ENCODE data around the gene ARHGAP22. TPM values are rescaled to one million over a fixed set of nuclear protein-coding genes. Genes with fewer than 3 reads are reported as not detected.
A peak's percentile ranks its signal among the peaks of the same experiment; 100 is the strongest.

ARHGAP22 gene
- total RNA-seq, 8 experiments from 2014 or later = 0.72 to 9.3 (median 1.8) TPM

GRCh38 chr10:48609441-48609840 is 4.6 kb upstream of the ARHGAP22 start:
- ATAC-seq (replicated peaks in 6 of 8) = no peak

GRCh38 chr10:48608976-48609375 is 4.1 kb upstream of the ARHGAP22 start:
- in situ Hi-C loops (cut with MboI; ENCODE audit: low pct_unique_long_range_greater_than_20kb in 2 of 9, low sequenced_read_pairs in 9 of 9, unreplicated experiment in 9 of 9) = no loop called here
- ATAC-seq (replicated peaks in 6 of 8) = no peak
- Histone ChIP-seq H3K4me1 (replicated peaks in 1 of 2) (peaks cover 0 to 6% of the 10 kb centered on the region in 2 donors), H3K4me3 (no peak overlapping the region), H3K27ac (no peak overlapping the region)

More at GRCh38 chr10:48609441-48609840, 4.6 kb upstream of the ARHGAP22 start:
- in situ Hi-C loops (cut with MboI; ENCODE audit: low pct_unique_long_range_greater_than_20kb in 2 of 9, low sequenced_read_pairs in 9 of 9, unreplicated experiment in 9 of 9) = no loop called here
- Histone ChIP-seq H3K4me3 (no peak overlapping the region), H3K4me1 (replicated peaks in 1 of 2) (peaks cover 0 to 2% of the 10 kb centered on the region in 2 donors), H3K27ac (no peak overlapping the region)
- 58 to 100% (median 88%) methylated on average over 1 to 5 of the region's 5 CpGs; no CpG with 5 or more reads in 1 of the 10 experiments for WGBS, 10 experiments

- Histone ChIP-seq H3K27ac (no peak overlapping the region), H3K4me3 (no peak overlapping the region), H3K4me1 (replicated peaks in 1 of 2) (peaks cover 0 to 6% of the 10 kb centered on the region in 2 donors)
- 20 to 73% (median 40%) methylated on average over 1 to 3 of the region's 3 CpGs; no CpG with 5 or more reads in 5 of the 10 experiments for WGBS, 10 experiments
- ATAC-seq (replicated peaks in 6 of 8) = peak in 3 of 8 experiments; percentile 21 to 78 (median 29)
- in situ Hi-C loops (cut with MboI; ENCODE audit: low pct_unique_long_range_greater_than_20kb in 2 of 9, low sequenced_read_pairs in 9 of 9, unreplicated experiment in 9 of 9) = no loop called here
Observed at GRCh38 chr10:48608279-48608681, 3.4 kb upstream of the ARHGAP22 start.

GRCh38 chr10:48607356-48608278 is 2.7 kb upstream of the ARHGAP22 start:
- H3K27ac ChIP-seq = no peak overlapping the region
- no peak for ATAC-seq (replicated peaks in 6 of 8)
- 55 to 100% (median 78%) methylated on average over 1 to 4 of the region's 6 CpGs; no CpG with 5 or more reads in 5 of the 10 experiments for WGBS, 10 experiments
- in situ Hi-C loops (cut with MboI; ENCODE audit: low pct_unique_long_range_greater_than_20kb in 2 of 9, low sequenced_read_pairs in 9 of 9, unreplicated experiment in 9 of 9) = no loop called here
- H3K4me1 ChIP-seq (replicated peaks in 1 of 2) = peaks cover 0 to 8% of the 10 kb centered on the region in 2 donors
- no peak overlapping the region for H3K4me3 ChIP-seq

- in situ Hi-C loops (cut with MboI; ENCODE audit: low pct_unique_long_range_greater_than_20kb in 2 of 9, low sequenced_read_pairs in 9 of 9, unreplicated experiment in 9 of 9) = no loop called here
- Histone ChIP-seq H3K4me3 (no peak overlapping the region), H3K4me1 (replicated peaks in 1 of 2) (peaks cover 0 to 9% of the 10 kb centered on the region in 2 donors), H3K27ac (no peak overlapping the region)
- ATAC-seq (replicated peaks in 6 of 8) = peak in 1 of 8 experiments; percentile 7
- WGBS, 10 experiments = 29 to 100% (median 85%) methylated on average over 2 to 7 of the region's 8 CpGs; no CpG with 5 or more reads in 3 of the 10 experiments
Observed at GRCh38 chr10:48606530-48607355, 1.9 kb upstream of the ARHGAP22 start.

GRCh38 chr10:48605786-48606529 is 1.1 kb upstream of the ARHGAP22 start:
- 34 to 100% (median 93%) methylated on average over 1 to 7 of the region's 7 CpGs; no CpG with 5 or more reads in 1 of the 10 experiments for WGBS, 10 experiments
- Histone ChIP-seq H3K27ac (no peak overlapping the region), H3K4me1 (replicated peaks in 1 of 2) (peaks cover 0 to 9% of the 10 kb centered on the region in 2 donors), H3K4me3 (no peak overlapping the region)
- in situ Hi-C loops (cut with MboI; ENCODE audit: low pct_unique_long_range_greater_than_20kb in 2 of 9, low sequenced_read_pairs in 9 of 9, unreplicated experiment in 9 of 9) = no loop called here
- ATAC-seq (replicated peaks in 6 of 8) = no peak

- whole genome bisulfite sequencing, 10 experiments = 0 to 67% (median 26%) methylated on average over 1 to 15 of the region's 42 CpGs; no CpG with 5 or more reads in 2 of the 10 experiments
- in situ Hi-C loops (cut with MboI; ENCODE audit: low pct_unique_long_range_greater_than_20kb in 2 of 9, low sequenced_read_pairs in 9 of 9, unreplicated experiment in 9 of 9) = no loop called here
- peak in 7 of 8 experiments; percentile 41 to 81 (median 67) for ATAC-seq (replicated peaks in 6 of 8)
- peaks cover 0 to 9% of the 10 kb centered on the region in 2 donors for H3K4me1 ChIP-seq (replicated peaks in 1 of 2)
- no peak overlapping the region for H3K27ac ChIP-seq
- peak overlapping the region; percentile 31 to 40 (median 36) for H3K4me3 ChIP-seq
Observed at GRCh38 chr10:48604039-48604990, 558 bp downstream of the ARHGAP22 start.

- in situ Hi-C loops (cut with MboI; ENCODE audit: low pct_unique_long_range_greater_than_20kb in 2 of 9, low sequenced_read_pairs in 9 of 9, unreplicated experiment in 9 of 9) = no loop called here
- WGBS, 10 experiments = 40 to 100% (median 88%) methylated on average over 1 to 3 of the region's 4 CpGs; no CpG with 5 or more reads in 3 of the 10 experiments
- H3K4me3 ChIP-seq = no peak overlapping the region
- peaks cover 0 to 9% of the 10 kb centered on the region in 2 donors for H3K4me1 ChIP-seq (replicated peaks in 1 of 2)
- ATAC-seq (replicated peaks in 6 of 8) = no peak
- no peak overlapping the region for H3K27ac ChIP-seq
Observed at GRCh38 chr10:48603421-48604038, 1.3 kb downstream of the ARHGAP22 start.

GRCh38 chr10:48602401-48603135 is 2.3 kb downstream of the ARHGAP22 start:
- in situ Hi-C loops (cut with MboI; ENCODE audit: low pct_unique_long_range_greater_than_20kb in 2 of 9, low sequenced_read_pairs in 9 of 9, unreplicated experiment in 9 of 9) = no loop called here
- no peak for ATAC-seq (replicated peaks in 6 of 8)
- H3K4me3 ChIP-seq = no peak overlapping the region
- 31 to 90% (median 73%) methylated on average over 2 to 6 of the region's 8 CpGs for WGBS, 10 experiments
- H3K27ac ChIP-seq = no peak overlapping the region
- peaks cover 6 to 13% of the 10 kb centered on the region in 2 donors for H3K4me1 ChIP-seq (replicated peaks in 1 of 2)

GRCh38 chr10:48601789-48602188 is 3.1 kb downstream of the ARHGAP22 start:
- no peak overlapping the region for H3K4me3 ChIP-seq
- in situ Hi-C loops (cut with MboI; ENCODE audit: low pct_unique_long_range_greater_than_20kb in 2 of 9, low sequenced_read_pairs in 9 of 9, unreplicated experiment in 9 of 9) = no loop called here
- WGBS, 10 experiments = 55 to 100% (median 71%) methylated on average over 1 of the region's 1 CpG; no CpG with 5 or more reads in 5 of the 10 experiments

More at GRCh38 chr10:48601789-48602188, 3.1 kb downstream of the ARHGAP22 start:
- no peak for ATAC-seq (replicated peaks in 6 of 8)
- Histone ChIP-seq H3K27ac (no peak overlapping the region), H3K4me1 (replicated peaks in 1 of 2) (peaks cover 11 to 21% of the 10 kb centered on the region in 2 donors)

Data from motor neuron (in vitro differentiated cells).